GM23338 (cell line): Measurements from ENCODE around the gene YPEL2. TPM values are rescaled to one million over a fixed set of nuclear protein-coding genes. Genes with fewer than 3 reads are reported as not detected.

Experiments
- ATAC-seq: fragments of 200-7000 bp; cut with Tn5 transposase; 3 replicates; pipeline ENCODE4 v1.9.1; 2020
- DNase-seq: peaks from one replicate; pipeline ENCODE4 v3.0.0-alpha.2; 2015; ENCODE audit warnings: low spot score
- H2AFZ ChIP-seq: fragments of 200-600 bp; sonication (generic); 2 replicates; pipeline ENCODE4 v1.8.0; 2016; ENCODE audit warnings: antibody characterized with exemption, mild to moderate bottlenecking, moderate library complexity
- H3F3A ChIP-seq: fragments of 200-600 bp; sonication (generic); replicated peaks from 2 replicates; pipeline ENCODE4 v1.8.0; 2017; ENCODE audit warnings: antibody characterized with exemption, mixed run types, low read depth
- H3K27ac ChIP-seq: fragments of 200-600 bp; sonication (generic); 2 replicates; pipeline ENCODE4 v1.6.1; 2016; ENCODE audit warnings: low read depth
- H3K27me3 ChIP-seq: fragments of 200-600 bp; sonication (generic); 2 replicates; pipeline ENCODE4 v1.8.0; 2016; ENCODE audit warnings: mild to moderate bottlenecking, mixed run types, moderate library complexity; ENCODE audit not compliant: insufficient read depth
- H3K36me3 ChIP-seq: fragments of 200-600 bp; sonication (generic); 2 replicates; pipeline ENCODE4 v1.8.0; 2016; ENCODE audit warnings: mild to moderate bottlenecking; ENCODE audit not compliant: insufficient read depth
- H3K4me1 ChIP-seq: fragments of 200-600 bp; sonication (generic); 2 replicates; pipeline ENCODE4 v1.8.0; 2016; ENCODE audit warnings: mild to moderate bottlenecking, moderate library complexity; ENCODE audit not compliant: insufficient read depth
- H3K4me2 ChIP-seq: fragments of 200-600 bp; sonication (generic); 2 replicates; pipeline ENCODE4 v1.7.1; 2017; ENCODE audit warnings: mixed run types
- H3K4me3 ChIP-seq: fragments of 200-600 bp; sonication (generic); 2 replicates; pipeline ENCODE4 v1.6.1; 2016; ENCODE audit warnings: mixed run types
- H3K79me2 ChIP-seq: fragments of 200-600 bp; sonication (generic); replicated peaks from 2 replicates; pipeline ENCODE4 v1.8.0; 2017; ENCODE audit warnings: mild to moderate bottlenecking; ENCODE audit not compliant: insufficient read depth
- H3K9me2 ChIP-seq: fragments of 200-600 bp; sonication (generic); 2 replicates; pipeline ENCODE4 v1.8.0; 2017; ENCODE audit not compliant: insufficient read depth
- H4K20me1 ChIP-seq: fragments of 200-600 bp; sonication (generic); replicated peaks from 2 replicates; pipeline ENCODE4 v1.8.0; 2017; ENCODE audit warnings: mild to moderate bottlenecking; ENCODE audit not compliant: insufficient read depth
- H3K27ac Mint-ChIP-seq: 2 replicates; pipeline ENCODE4 v1.8.0; 2020; ENCODE audit warnings: inconsistent platforms, mild to moderate bottlenecking, moderate library complexity, mixed read lengths
- H3K27me3 Mint-ChIP-seq: 3 replicates; pipeline ENCODE4 v1.8.0; 2022; ENCODE audit warnings: low read depth, mild to moderate bottlenecking, moderate library complexity, mixed read lengths, inconsistent platforms; ENCODE audit not compliant: insufficient read depth, poor library complexity
- H3K36me3 Mint-ChIP-seq: 3 replicates; pipeline ENCODE4 v1.8.0; 2021; ENCODE audit warnings: low read depth, mild to moderate bottlenecking, inconsistent platforms, moderate library complexity, mixed read lengths
- H3K4me1 Mint-ChIP-seq: 3 replicates; pipeline ENCODE4 v1.8.0; 2020; ENCODE audit warnings: mild to moderate bottlenecking, inconsistent platforms, mixed read lengths
- H3K4me3 Mint-ChIP-seq: 3 replicates; pipeline ENCODE4 v1.8.0; 2021; ENCODE audit warnings: moderate library complexity, mild to moderate bottlenecking, inconsistent platforms, mixed read lengths
- H3K9me3 Mint-ChIP-seq: 3 replicates; pipeline ENCODE4 v1.8.0; 2020; ENCODE audit warnings: moderate library complexity, mild to moderate bottlenecking, inconsistent platforms, mixed read lengths
- CREB1 ChIP-seq: fragments of 250-450 bp; sonication (Bioruptor Pico); IDR thresholded peaks from 2 replicates; pipeline ENCODE4 v1.5.0; 2020; ENCODE audit warnings: low read depth, mild to moderate bottlenecking, moderate library complexity
- EZH2 ChIP-seq: fragments of 200-600 bp; sonication (generic); IDR thresholded peaks from one replicate; pipeline ENCODE4 v1.8.0; 2017; ENCODE audit warnings: antibody characterized with exemption, mild to moderate bottlenecking, low read depth; ENCODE audit not compliant: unreplicated experiment
- EZH2phosphoT487 ChIP-seq: fragments of 200-600 bp; sonication (generic); IDR thresholded peaks from one replicate; pipeline ENCODE4 v1.8.1; 2018; ENCODE audit warnings: antibody characterized with exemption; ENCODE audit not compliant: unreplicated experiment
- JUNB ChIP-seq: IDR thresholded peaks from one replicate; pipeline ENCODE4 v1.6.1; 2016; ENCODE audit warnings: antibody characterized with exemption; ENCODE audit not compliant: unreplicated experiment
- NANOG ChIP-seq: IDR thresholded peaks from 2 replicates; pipeline ENCODE4 v1.6.1; 2016; ENCODE audit warnings: antibody characterized with exemption, borderline replicate concordance
- POLR2AphosphoS5 ChIP-seq: IDR thresholded peaks from 2 replicates; pipeline ENCODE4 v1.6.1; 2016; ENCODE audit warnings: antibody characterized with exemption, low read depth
- STAT1 ChIP-seq: IDR thresholded peaks from one replicate; pipeline ENCODE4 v1.6.1; 2016; ENCODE audit warnings: antibody characterized with exemption; ENCODE audit not compliant: unreplicated experiment
- ZNF114 ChIP-seq: fragments of 250-450 bp; sonication (Bioruptor Pico); IDR thresholded peaks from 2 replicates; pipeline ENCODE4 v1.5.0; 2020; ENCODE audit warnings: mild to moderate bottlenecking, moderate library complexity
- ZNF331 ChIP-seq: fragments of 250-450 bp; sonication (Bioruptor Pico); IDR thresholded peaks from 2 replicates; pipeline ENCODE4 v1.5.0; 2020; ENCODE audit warnings: low read depth, mild to moderate bottlenecking, moderate library complexity
- polyA plus RNA-seq: library from polyadenylated mRNA; unstranded; fragments of >200 nt; fragmentation: Nextera tagmentation; extraction: Ambion mirVana; gene quantifications from 2 replicates; pipeline ENCODE4 v1.2.1, GENCODE V29; 2016
- total RNA-seq: library from RNA; depleted of rRNA; stranded (reverse); fragments of >200 nt; shearing (Covaris generic); gene quantifications from 2 replicates; pipeline ENCODE4 v1.2.3, GENCODE V29; 2014
- TF ChIP-seq, protein P1 (sequence below): fragments of 250-450 bp; sonication (Bioruptor Pico); IDR thresholded peaks from 2 replicates; pipeline ENCODE4 v1.5.0; 2020; ENCODE audit warnings: mild to moderate bottlenecking, moderate library complexity
- TF ChIP-seq, protein P2 (sequence below): IDR thresholded peaks from one replicate; pipeline ENCODE4 v1.6.1; 2018; ENCODE audit warnings: antibody characterized with exemption; ENCODE audit not compliant: unreplicated experiment
- TF ChIP-seq, protein P3 (sequence below): IDR thresholded peaks from 2 replicates; pipeline ENCODE4 v1.6.1; 2016; ENCODE audit warnings: antibody characterized with exemption
- TF ChIP-seq, protein P4 (sequence below), 2 experiments: fragments of 200-600 bp in 1 of 2; sonication (generic) in 1 of 2; conservative IDR thresholded peaks; 2 replicates each; pipeline versions ENCODE4 v1.5.1 to v1.6.1; 2016 to 2017; ENCODE audit warnings: antibody characterized with exemption in 2 of 2, low read depth in 2 of 2, mild to moderate bottlenecking in 2 of 2, moderate library complexity in 1 of 2

YPEL2 gene
- total and polyA plus RNA-seq, 2 experiments from 2014 or later = 4.1 to 5.2 TPM

DNA sequence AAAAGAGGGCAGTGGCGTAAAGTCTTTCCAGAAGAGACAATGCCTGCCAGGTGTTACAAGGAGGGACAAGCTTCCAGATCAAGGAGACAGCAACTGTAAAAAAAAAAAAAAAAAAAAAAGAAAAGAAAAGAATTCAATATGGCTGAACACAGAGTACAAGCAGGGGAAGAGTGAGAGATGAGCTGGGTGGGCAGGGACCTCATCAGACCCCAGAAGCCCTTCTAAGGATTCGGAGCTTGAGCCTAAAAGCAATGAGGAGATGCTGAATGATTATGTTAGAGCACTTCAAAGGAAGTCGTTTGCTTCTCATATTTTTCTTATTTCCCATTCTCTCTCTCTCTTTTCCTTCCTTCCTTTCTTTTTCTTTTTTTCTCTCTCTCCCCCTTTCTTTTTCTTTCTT is 103.0 kb downstream of the YPEL2 start:
- Histone ChIP-seq H4K20me1 (no peaks in the 10 kb centered on the region), H3K36me3 (no peaks in the 10 kb centered on the region), H3F3A (no peaks in the 10 kb centered on the region), H3K9me2 (no peaks in the 10 kb centered on the region), H3K4me2 (no peak overlapping the region), H3K27ac (no peak overlapping the region), H3K4me3 (no peak overlapping the region), H3K79me2 (no peaks in the 10 kb centered on the region), H2AFZ (no peak overlapping the region), H3K4me1 (no peaks in the 10 kb centered on the region), H3K27me3 (no peaks in the 10 kb centered on the region)
- no peak for DNase-seq
- Mint-ChIP-seq H3K4me1 (peaks cover 4% of the 10 kb centered on the region; the same call in 1 of the 3 replicates), H3K4me3 (no peak overlapping the region), H3K27ac (no peak overlapping the region), H3K27me3 (no peaks in the 10 kb centered on the region), H3K9me3 (no peaks in the 10 kb centered on the region; the same call in 2 of the 3 replicates), H3K36me3 (no peaks in the 10 kb centered on the region)
- no peak for ATAC-seq
- no peak for TF ChIP-seq JUNB
- TF ChIP-seq, protein P1, sequence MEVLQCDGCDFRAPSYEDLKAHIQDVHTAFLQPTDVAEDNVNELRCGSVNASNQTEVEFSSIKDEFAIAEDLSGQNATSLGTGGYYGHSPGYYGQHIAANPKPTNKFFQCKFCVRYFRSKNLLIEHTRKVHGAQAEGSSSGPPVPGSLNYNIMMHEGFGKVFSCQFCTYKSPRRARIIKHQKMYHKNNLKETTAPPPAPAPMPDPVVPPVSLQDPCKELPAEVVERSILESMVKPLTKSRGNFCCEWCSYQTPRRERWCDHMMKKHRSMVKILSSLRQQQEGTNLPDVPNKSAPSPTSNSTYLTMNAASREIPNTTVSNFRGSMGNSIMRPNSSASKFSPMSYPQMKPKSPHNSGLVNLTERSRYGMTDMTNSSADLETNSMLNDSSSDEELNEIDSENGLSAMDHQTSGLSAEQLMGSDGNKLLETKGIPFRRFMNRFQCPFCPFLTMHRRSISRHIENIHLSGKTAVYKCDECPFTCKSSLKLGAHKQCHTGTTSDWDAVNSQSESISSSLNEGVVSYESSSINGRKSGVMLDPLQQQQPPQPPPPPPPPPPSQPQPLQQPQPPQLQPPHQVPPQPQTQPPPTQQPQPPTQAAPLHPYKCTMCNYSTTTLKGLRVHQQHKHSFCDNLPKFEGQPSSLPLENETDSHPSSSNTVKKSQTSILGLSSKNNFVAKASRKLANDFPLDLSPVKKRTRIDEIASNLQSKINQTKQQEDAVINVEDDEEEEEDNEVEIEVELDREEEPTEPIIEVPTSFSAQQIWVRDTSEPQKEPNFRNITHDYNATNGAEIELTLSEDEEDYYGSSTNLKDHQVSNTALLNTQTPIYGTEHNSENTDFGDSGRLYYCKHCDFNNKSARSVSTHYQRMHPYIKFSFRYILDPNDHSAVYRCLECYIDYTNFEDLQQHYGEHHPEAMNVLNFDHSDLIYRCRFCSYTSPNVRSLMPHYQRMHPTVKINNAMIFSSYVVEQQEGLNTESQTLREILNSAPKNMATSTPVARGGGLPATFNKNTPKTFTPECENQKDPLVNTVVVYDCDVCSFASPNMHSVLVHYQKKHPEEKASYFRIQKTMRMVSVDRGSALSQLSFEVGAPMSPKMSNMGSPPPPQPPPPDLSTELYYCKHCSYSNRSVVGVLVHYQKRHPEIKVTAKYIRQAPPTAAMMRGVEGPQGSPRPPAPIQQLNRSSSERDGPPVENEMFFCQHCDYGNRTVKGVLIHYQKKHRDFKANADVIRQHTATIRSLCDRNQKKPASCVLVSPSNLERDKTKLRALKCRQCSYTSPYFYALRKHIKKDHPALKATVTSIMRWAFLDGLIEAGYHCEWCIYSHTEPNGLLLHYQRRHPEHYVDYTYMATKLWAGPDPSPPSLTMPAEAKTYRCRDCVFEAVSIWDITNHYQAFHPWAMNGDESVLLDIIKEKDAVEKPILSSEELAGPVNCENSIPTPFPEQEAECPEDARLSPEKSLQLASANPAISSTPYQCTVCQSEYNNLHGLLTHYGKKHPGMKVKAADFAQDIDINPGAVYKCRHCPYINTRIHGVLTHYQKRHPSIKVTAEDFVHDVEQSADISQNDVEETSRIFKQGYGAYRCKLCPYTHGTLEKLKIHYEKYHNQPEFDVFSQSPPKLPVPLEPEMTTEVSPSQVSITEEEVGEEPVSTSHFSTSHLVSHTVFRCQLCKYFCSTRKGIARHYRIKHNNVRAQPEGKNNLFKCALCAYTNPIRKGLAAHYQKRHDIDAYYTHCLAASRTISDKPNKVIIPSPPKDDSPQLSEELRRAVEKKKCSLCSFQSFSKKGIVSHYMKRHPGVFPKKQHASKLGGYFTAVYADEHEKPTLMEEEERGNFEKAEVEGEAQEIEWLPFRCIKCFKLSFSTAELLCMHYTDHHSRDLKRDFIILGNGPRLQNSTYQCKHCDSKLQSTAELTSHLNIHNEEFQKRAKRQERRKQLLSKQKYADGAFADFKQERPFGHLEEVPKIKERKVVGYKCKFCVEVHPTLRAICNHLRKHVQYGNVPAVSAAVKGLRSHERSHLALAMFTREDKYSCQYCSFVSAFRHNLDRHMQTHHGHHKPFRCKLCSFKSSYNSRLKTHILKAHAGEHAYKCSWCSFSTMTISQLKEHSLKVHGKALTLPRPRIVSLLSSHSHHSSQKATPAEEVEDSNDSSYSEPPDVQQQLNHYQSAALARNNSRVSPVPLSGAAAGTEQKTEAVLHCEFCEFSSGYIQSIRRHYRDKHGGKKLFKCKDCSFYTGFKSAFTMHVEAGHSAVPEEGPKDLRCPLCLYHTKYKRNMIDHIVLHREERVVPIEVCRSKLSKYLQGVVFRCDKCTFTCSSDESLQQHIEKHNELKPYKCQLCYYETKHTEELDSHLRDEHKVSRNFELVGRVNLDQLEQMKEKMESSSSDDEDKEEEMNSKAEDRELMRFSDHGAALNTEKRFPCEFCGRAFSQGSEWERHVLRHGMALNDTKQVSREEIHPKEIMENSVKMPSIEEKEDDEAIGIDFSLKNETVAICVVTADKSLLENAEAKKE = no peak
- TF ChIP-seq, protein P2, sequence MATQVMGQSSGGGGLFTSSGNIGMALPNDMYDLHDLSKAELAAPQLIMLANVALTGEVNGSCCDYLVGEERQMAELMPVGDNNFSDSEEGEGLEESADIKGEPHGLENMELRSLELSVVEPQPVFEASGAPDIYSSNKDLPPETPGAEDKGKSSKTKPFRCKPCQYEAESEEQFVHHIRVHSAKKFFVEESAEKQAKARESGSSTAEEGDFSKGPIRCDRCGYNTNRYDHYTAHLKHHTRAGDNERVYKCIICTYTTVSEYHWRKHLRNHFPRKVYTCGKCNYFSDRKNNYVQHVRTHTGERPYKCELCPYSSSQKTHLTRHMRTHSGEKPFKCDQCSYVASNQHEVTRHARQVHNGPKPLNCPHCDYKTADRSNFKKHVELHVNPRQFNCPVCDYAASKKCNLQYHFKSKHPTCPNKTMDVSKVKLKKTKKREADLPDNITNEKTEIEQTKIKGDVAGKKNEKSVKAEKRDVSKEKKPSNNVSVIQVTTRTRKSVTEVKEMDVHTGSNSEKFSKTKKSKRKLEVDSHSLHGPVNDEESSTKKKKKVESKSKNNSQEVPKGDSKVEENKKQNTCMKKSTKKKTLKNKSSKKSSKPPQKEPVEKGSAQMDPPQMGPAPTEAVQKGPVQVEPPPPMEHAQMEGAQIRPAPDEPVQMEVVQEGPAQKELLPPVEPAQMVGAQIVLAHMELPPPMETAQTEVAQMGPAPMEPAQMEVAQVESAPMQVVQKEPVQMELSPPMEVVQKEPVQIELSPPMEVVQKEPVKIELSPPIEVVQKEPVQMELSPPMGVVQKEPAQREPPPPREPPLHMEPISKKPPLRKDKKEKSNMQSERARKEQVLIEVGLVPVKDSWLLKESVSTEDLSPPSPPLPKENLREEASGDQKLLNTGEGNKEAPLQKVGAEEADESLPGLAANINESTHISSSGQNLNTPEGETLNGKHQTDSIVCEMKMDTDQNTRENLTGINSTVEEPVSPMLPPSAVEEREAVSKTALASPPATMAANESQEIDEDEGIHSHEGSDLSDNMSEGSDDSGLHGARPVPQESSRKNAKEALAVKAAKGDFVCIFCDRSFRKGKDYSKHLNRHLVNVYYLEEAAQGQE = no peak
- TF ChIP-seq ZNF331 (CRISPR knock-in tag) = no peak
- no peak for TF ChIP-seq CREB1
- no peak for TF ChIP-seq ZNF114 (CRISPR knock-in tag)
- no peak for TF ChIP-seq STAT1
- TF ChIP-seq, protein P3, sequence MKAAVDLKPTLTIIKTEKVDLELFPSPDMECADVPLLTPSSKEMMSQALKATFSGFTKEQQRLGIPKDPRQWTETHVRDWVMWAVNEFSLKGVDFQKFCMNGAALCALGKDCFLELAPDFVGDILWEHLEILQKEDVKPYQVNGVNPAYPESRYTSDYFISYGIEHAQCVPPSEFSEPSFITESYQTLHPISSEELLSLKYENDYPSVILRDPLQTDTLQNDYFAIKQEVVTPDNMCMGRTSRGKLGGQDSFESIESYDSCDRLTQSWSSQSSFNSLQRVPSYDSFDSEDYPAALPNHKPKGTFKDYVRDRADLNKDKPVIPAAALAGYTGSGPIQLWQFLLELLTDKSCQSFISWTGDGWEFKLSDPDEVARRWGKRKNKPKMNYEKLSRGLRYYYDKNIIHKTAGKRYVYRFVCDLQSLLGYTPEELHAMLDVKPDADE = no peak
- no peak for TF ChIP-seq POLR2AphosphoS5
- TF ChIP-seq, protein P4, sequence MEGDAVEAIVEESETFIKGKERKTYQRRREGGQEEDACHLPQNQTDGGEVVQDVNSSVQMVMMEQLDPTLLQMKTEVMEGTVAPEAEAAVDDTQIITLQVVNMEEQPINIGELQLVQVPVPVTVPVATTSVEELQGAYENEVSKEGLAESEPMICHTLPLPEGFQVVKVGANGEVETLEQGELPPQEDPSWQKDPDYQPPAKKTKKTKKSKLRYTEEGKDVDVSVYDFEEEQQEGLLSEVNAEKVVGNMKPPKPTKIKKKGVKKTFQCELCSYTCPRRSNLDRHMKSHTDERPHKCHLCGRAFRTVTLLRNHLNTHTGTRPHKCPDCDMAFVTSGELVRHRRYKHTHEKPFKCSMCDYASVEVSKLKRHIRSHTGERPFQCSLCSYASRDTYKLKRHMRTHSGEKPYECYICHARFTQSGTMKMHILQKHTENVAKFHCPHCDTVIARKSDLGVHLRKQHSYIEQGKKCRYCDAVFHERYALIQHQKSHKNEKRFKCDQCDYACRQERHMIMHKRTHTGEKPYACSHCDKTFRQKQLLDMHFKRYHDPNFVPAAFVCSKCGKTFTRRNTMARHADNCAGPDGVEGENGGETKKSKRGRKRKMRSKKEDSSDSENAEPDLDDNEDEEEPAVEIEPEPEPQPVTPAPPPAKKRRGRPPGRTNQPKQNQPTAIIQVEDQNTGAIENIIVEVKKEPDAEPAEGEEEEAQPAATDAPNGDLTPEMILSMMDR (conservative IDR thresholded peaks at IDR 0.05; ENCODE audit: low read depth in 2 of 2) = no peak
- no peak for TF ChIP-seq NANOG
- TF ChIP-seq EZH2 = no peak
- TF ChIP-seq EZH2phosphoT487 = no peak
